Transverse colon (tissue), 4 donors: Measurements from ENCODE around the gene BRD3OS. TPM values are rescaled to one million over a fixed set of nuclear protein-coding genes. Genes with fewer than 3 reads are reported as not detected.

ENCODE experiments used
- DNase-seq: peaks from one replicate; pipeline ENCODE4 v3.0.0-alpha.2; 2019
- H3K27ac ChIP-seq, 4 donors: fragments of 200-600 bp; sonication (generic); 2 replicates each; pipeline ENCODE4 v1.5.1; 2016 to 2018; ENCODE audit warnings: inconsistent platforms in 4 of 4
- H3K27me3 ChIP-seq: fragments of 200-600 bp; sonication (generic); 2 replicates; pipeline ENCODE4 v1.5.1; 2017; ENCODE audit warnings: inconsistent platforms
- H3K36me3 ChIP-seq, 4 donors: fragments of 200-600 bp; sonication (generic); 2 replicates each; pipeline ENCODE4 v1.5.1; 2017 to 2019; ENCODE audit warnings: inconsistent platforms in 4 of 4
- H3K4me1 ChIP-seq, 4 donors: fragments of 200-600 bp; sonication (generic); 2 replicates each; pipeline ENCODE4 v1.5.1; 2017 to 2020; ENCODE audit warnings: inconsistent platforms in 4 of 4
- H3K4me3 ChIP-seq, 4 donors: fragments of 200-600 bp; sonication (generic); 1 replicate in 1 of 4; 2 replicates in 3 of 4; pipeline versions ENCODE4 v1.5.1 to v1.6.1; 2017 to 2019; ENCODE audit warnings: inconsistent platforms in 4 of 4
- H3K9me3 ChIP-seq, 2 donors: fragments of 200-600 bp; sonication (generic); 2 replicates each; pipeline ENCODE4 v1.5.1; 2017 to 2019; ENCODE audit warnings: inconsistent platforms in 2 of 2
- EP300 ChIP-seq: sonication (generic); formaldehyde crosslinking; IDR thresholded peaks from one replicate; pipeline ENCODE4 v1.6.1; 2017; ENCODE audit warnings: antibody characterized with exemption, low read depth
- POLR2A ChIP-seq: fragments of 450-650 bp; IDR thresholded peaks from one replicate; pipeline ENCODE4 v1.6.1; 2016; ENCODE audit warnings: antibody characterized with exemption, mild to moderate bottlenecking, moderate library complexity
- POLR2AphosphoS5 ChIP-seq, 3 donors: sonication (generic); formaldehyde crosslinking; IDR thresholded peaks; one replicate each; pipeline ENCODE4 v1.6.1; 2016; ENCODE audit warnings: antibody characterized with exemption in 3 of 3
- WGBS, 2 donors: methylation state at CpG; one replicate each; pipeline ENCODE4 v1.1.5; 2018; ENCODE audit warnings: low coverage in 1 of 2; 5-methylcytosine and 5-hydroxymethylcytosine counted together
- in situ Hi-C, 4 donors: fragments of 200-750 bp; cut with MboI; loops; one replicate each; pipeline versions ENCODE4 v1.15.0 to v1.15.1; 2017; ENCODE audit warnings: low sequenced_read_pairs in 3 of 4, low pct_ligation_motif_present in 1 of 4, low pct_unique_long_range_greater_than_20kb in 1 of 4
- intact Hi-C: fragments of 100-400 bp; cut with DNase I; formaldehyde crosslinking; loops from one replicate; pipeline ENCODE4 v1.15.1; 2023; ENCODE audit warnings: low total_unique reads
- total RNA-seq, 4 donors: library from RNA; depleted of rRNA; stranded (reverse); fragments of >200 nt; gene quantifications; one replicate each; pipeline ENCODE4 v1.1.0, GENCODE V29; 2016
- TF ChIP-seq, protein P1 (sequence below), 5 experiments: fragments of 200-600 bp in 3 of 5; fragments of 450-650 bp in 2 of 5; sonication (generic) in 3 of 5; IDR thresholded peaks; 1 replicate in 2 of 5; 2 replicates in 3 of 5; pipeline ENCODE4 v1.5.1; 2016 to 2017; ENCODE audit warnings: antibody characterized with exemption in 5 of 5, inconsistent platforms in 3 of 5, mild to moderate bottlenecking in 2 of 5, moderate library complexity in 1 of 5

Gene BRD3OS
- total RNA-seq, 4 donors from 2014 or later = 3.2 to 6.6 (median 4.4) TPM

DNA sequence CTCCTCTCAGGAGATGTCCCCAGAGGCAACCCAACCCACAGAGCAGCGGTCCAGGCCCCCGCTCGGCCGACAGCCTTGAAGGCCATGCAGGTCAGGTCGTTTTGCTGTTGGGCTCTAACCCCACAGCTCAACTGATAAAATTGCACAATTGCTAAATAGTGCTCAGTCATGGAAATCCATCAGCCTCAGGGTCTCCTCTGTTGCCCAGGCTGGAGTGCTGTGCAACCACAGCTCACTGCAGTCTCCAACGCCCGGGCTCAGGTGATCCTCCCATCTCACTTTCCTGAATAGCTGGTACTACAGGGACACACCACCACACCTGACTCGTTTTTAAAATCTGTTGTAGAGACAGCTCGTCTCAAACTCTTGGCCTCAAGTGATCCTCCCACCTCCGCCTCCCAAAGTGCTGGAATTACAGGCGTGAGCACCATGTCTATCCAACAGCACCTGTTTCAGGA lies 18.3 kb downstream of the BRD3OS start:
- TF ChIP-seq POLR2AphosphoS5 (IDR thresholded peaks at IDR 0.05) (no peak), EP300 (no peak), POLR2A (no peak)
- TF ChIP-seq, protein P1, sequence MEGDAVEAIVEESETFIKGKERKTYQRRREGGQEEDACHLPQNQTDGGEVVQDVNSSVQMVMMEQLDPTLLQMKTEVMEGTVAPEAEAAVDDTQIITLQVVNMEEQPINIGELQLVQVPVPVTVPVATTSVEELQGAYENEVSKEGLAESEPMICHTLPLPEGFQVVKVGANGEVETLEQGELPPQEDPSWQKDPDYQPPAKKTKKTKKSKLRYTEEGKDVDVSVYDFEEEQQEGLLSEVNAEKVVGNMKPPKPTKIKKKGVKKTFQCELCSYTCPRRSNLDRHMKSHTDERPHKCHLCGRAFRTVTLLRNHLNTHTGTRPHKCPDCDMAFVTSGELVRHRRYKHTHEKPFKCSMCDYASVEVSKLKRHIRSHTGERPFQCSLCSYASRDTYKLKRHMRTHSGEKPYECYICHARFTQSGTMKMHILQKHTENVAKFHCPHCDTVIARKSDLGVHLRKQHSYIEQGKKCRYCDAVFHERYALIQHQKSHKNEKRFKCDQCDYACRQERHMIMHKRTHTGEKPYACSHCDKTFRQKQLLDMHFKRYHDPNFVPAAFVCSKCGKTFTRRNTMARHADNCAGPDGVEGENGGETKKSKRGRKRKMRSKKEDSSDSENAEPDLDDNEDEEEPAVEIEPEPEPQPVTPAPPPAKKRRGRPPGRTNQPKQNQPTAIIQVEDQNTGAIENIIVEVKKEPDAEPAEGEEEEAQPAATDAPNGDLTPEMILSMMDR (IDR thresholded peaks at IDR 0.05) = no peak
- H3K4me1 ChIP-seq = peaks cover 0 to 5% (median 1%) of the 10 kb centered on the region in 4 donors
- H3K27me3 ChIP-seq = no peaks in the 10 kb centered on the region
- no peak for DNase-seq
- in situ Hi-C loops (no loop called here), intact Hi-C loops (no loop called here)
- H3K4me3 ChIP-seq = no peak overlapping the region
- H3K9me3 ChIP-seq = no peaks in the 10 kb centered on the region
- peaks cover 0 to 36% (median 9%) of the 10 kb centered on the region in 4 donors for H3K36me3 ChIP-seq
- H3K27ac ChIP-seq = no peak overlapping the region
- 89% methylated on average over 11 of the region's 11 CpGs; no CpG with 5 or more reads in 1 of the 2 donors for WGBS, 2 donors

DNA sequence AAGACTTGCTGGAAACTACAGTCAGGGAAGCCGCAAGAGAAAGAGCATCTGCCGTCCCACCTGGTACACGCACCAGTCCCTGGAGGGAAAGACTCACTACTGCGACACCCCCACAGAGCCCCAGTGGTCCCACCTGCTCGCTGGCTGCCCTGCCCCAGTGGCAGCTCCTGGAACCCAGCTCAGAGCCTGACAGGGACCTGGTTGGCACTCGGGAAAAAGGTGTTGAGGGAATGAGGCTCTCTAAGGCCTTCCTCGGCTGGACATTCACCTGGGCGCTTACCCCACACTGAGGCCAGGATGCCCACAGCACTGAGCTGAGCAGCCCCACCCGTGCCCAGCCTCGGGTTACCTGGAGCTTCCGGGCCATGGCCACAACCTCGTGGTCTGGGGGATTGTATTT lies 19.7 kb downstream of the BRD3OS start:
- peaks cover 0 to 30% (median 9%) of the 10 kb centered on the region in 4 donors for H3K36me3 ChIP-seq
- no peak overlapping the region for H3K27ac ChIP-seq
- no peaks in the 10 kb centered on the region for H3K27me3 ChIP-seq
- in situ Hi-C loops (no loop called here), intact Hi-C loops (no loop called here)
- 85% methylated on average over 12 of the region's 12 CpGs; no CpG with 5 or more reads in 1 of the 2 donors for WGBS, 2 donors
- no peak for DNase-seq
- no peak overlapping the region for H3K4me3 ChIP-seq
- TF ChIP-seq EP300 (no peak), POLR2AphosphoS5 (IDR thresholded peaks at IDR 0.05) (no peak), POLR2A (no peak)
- TF ChIP-seq, protein P1 (IDR thresholded peaks at IDR 0.05) = no peak
- peaks cover 0 to 14% (median 4%) of the 10 kb centered on the region in 4 donors for H3K4me1 ChIP-seq
- H3K9me3 ChIP-seq = no peaks in the 10 kb centered on the region

- peaks cover 0 to 30% (median 11%) of the 10 kb centered on the region in 4 donors for H3K36me3 ChIP-seq
- 81% methylated on average over 21 of the region's 26 CpGs; no CpG with 5 or more reads in 1 of the 2 donors for WGBS, 2 donors
- in situ Hi-C loops (no loop called here), intact Hi-C loops (no loop called here)
- H3K27me3 ChIP-seq = no peaks in the 10 kb centered on the region
- no peak overlapping the region for H3K27ac ChIP-seq
- DNase-seq = no peak
- H3K4me1 ChIP-seq = peaks cover 0 to 14% (median 3%) of the 10 kb centered on the region in 4 donors
- no peak overlapping the region for H3K4me3 ChIP-seq
- H3K9me3 ChIP-seq = no peaks in the 10 kb centered on the region
- TF ChIP-seq POLR2AphosphoS5 (IDR thresholded peaks at IDR 0.05) (no peak), POLR2A (no peak), EP300 (no peak)
- TF ChIP-seq, protein P1 (IDR thresholded peaks at IDR 0.05) = no peak
These were observed 20.7 kb downstream of the BRD3OS start for GRCh38 chr9:134045841-134046544.

- WGBS, 2 donors = 90% methylated on average over 21 of the region's 21 CpGs; no CpG with 5 or more reads in 1 of the 2 donors
- Histone ChIP-seq H3K9me3 (no peaks in the 10 kb centered on the region), H3K27ac (no peak overlapping the region), H3K36me3 (peaks cover 0 to 27% (median 13%) of the 10 kb centered on the region in 4 donors), H3K4me3 (no peak overlapping the region), H3K27me3 (no peaks in the 10 kb centered on the region), H3K4me1 (peaks cover 0 to 13% (median 3%) of the 10 kb centered on the region in 4 donors)
- DNase-seq = no peak
- in situ Hi-C loops (no loop called here), intact Hi-C loops (no loop called here)
- TF ChIP-seq EP300 (no peak), POLR2A (no peak), POLR2AphosphoS5 (IDR thresholded peaks at IDR 0.05) (no peak)
- TF ChIP-seq, protein P1 (IDR thresholded peaks at IDR 0.05) = no peak
These were observed 21.8 kb downstream of the BRD3OS start for GRCh38 chr9:134046894-134047681.
